HepG2 (cell line): ENCODE measurements around the gene B3GALT5.

Experiments used
- ZFX ChIP-seq: sonication (generic); formaldehyde crosslinking; IDR thresholded peaks from 2 replicates; pipeline ENCODE4 v1.4.0; 2020; ENCODE audit warnings: mild to moderate bottlenecking, low read depth, missing genetic modification reagents, moderate library complexity
- TF ChIP-seq, protein P1 (sequence below): sonication (generic); formaldehyde crosslinking; conservative IDR thresholded peaks from 2 replicates; pipeline ENCODE4 v1.4.0; 2020; ENCODE audit warnings: missing genetic modification reagents

DNA sequence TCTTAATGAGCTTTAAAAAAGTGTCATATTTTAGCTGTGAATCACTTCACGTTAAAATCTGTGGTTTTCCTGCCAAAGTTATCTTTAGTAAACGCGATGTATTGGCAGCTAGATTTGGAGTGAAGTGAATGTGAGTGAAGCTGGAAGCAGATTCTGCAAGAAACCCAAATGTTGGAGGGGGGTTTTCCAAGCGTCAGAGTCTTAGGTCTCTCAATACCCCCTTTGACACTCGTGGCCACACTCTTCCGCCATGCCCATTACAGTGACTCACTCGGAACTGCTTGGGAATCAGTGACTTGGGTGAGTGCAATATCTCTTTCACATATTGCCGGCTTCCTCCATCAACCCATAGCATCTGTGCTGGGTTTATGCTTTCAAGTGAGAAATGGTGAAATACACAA, 17.5 kb downstream of the B3GALT5 start:
- TF ChIP-seq, protein P1, sequence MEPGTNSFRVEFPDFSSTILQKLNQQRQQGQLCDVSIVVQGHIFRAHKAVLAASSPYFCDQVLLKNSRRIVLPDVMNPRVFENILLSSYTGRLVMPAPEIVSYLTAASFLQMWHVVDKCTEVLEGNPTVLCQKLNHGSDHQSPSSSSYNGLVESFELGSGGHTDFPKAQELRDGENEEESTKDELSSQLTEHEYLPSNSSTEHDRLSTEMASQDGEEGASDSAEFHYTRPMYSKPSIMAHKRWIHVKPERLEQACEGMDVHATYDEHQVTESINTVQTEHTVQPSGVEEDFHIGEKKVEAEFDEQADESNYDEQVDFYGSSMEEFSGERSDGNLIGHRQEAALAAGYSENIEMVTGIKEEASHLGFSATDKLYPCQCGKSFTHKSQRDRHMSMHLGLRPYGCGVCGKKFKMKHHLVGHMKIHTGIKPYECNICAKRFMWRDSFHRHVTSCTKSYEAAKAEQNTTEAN (CRISPR knock-in tag), result no peak
- TF ChIP-seq ZFX (CRISPR knock-in tag), result no peak
